HG02678 (cell line): Measurements from ENCODE around the gene MOGAT2.
"Not testable (repeated sequence)": the region's sequence is repeated elsewhere in the genome, so short reads cannot be mapped to it uniquely, and the experiment has no call there.

Experiments
- ATAC-seq: cut with Tn5 transposase; IDR thresholded peaks from one replicate; pipeline ENCODE4 v1.9.1; 2021; ENCODE audit warnings: mild to moderate bottlenecking, moderate library complexity; ENCODE audit not compliant: unreplicated experiment

Gene MOGAT2

GRCh38 chr11:75748729-75749273 is 31.2 kb downstream of the MOGAT2 start:
- ATAC-seq, result not testable (repeated sequence)

GRCh38 chr11:75754933-75755332 is 37.3 kb downstream of the MOGAT2 start:
- ATAC-seq, result not testable (repeated sequence)

- no peak for ATAC-seq
Observed at GRCh38 chr11:75757651-75758050, 40.0 kb downstream of the MOGAT2 start.

GRCh38 chr11:75759832-75760231 is 42.2 kb downstream of the MOGAT2 start:
- no peak for ATAC-seq

- ATAC-seq, result no peak
Observed at GRCh38 chr11:75760243-75760642, 42.6 kb downstream of the MOGAT2 start.

- no peak for ATAC-seq
Observed at GRCh38 chr11:75760710-75761493, 43.3 kb downstream of the MOGAT2 start.

- ATAC-seq, result no peak
Observed at GRCh38 chr11:75762158-75762557, 44.5 kb downstream of the MOGAT2 start.

- ATAC-seq, result no peak
Observed at GRCh38 chr11:75762885-75763284, 45.2 kb downstream of the MOGAT2 start.

GRCh38 chr11:75763846-75764245 is 46.2 kb downstream of the MOGAT2 start:
- no peak for ATAC-seq

- no peak for ATAC-seq
Observed at GRCh38 chr11:75765116-75765515, 47.5 kb downstream of the MOGAT2 start.

GRCh38 chr11:75766443-75767227 is 49.0 kb downstream of the MOGAT2 start:
- ATAC-seq, result no peak

- no peak for ATAC-seq
Observed at GRCh38 chr11:75767228-75767572, 49.6 kb downstream of the MOGAT2 start.

- no peak for ATAC-seq
Observed at GRCh38 chr11:75767793-75768111, 50.1 kb downstream of the MOGAT2 start.

GRCh38 chr11:75768112-75768908 is 50.7 kb downstream of the MOGAT2 start, which contains the start of gene DGAT2:
TSS of gene DGAT2 (plus strand) at chr11:75768778. CDS start at chr11:75768992, 214 bp downstream.
- ATAC-seq, result peak; percentile 69

GRCh38 chr11:75768909-75769771 is 51.5 kb downstream of the MOGAT2 start:
- ATAC-seq, result no peak

- ATAC-seq, result no peak
Observed at GRCh38 chr11:75770102-75770501, 52.5 kb downstream of the MOGAT2 start.

GRCh38 chr11:75771646-75772410 is 54.2 kb downstream of the MOGAT2 start:
- ATAC-seq, result no peak

- peak; percentile 87 for ATAC-seq
Observed at GRCh38 chr11:75773595-75774353, 56.1 kb downstream of the MOGAT2 start.

- no peak for ATAC-seq
Observed at GRCh38 chr11:75775056-75775455, 57.4 kb downstream of the MOGAT2 start.
